ENCODE data around the gene ATG4B.

- no peak for TF ChIP-seq CTCF (IDR thresholded peaks at IDR 0.05)
- TF ChIP-seq POLR2A (IDR thresholded peaks at IDR 0.05) = peak; percentile 84
- TF ChIP-seq EP300 (IDR thresholded peaks at IDR 0.05) = no peak
Observed at GRCh38 chr2:241686650-241687425, 49.3 kb downstream of the ATG4B start, which contains the start of gene DTYMK.

Data from ovary (tissue), 3 donors.